ENCODE measurements around the gene FAM53B. TPM values are rescaled to one million over a fixed set of nuclear protein-coding genes. Genes with fewer than 3 reads are reported as not detected.

The FAM53B gene
- total RNA-seq, 1 experiment from 2014 or later, result 13.7 TPM

DNA sequence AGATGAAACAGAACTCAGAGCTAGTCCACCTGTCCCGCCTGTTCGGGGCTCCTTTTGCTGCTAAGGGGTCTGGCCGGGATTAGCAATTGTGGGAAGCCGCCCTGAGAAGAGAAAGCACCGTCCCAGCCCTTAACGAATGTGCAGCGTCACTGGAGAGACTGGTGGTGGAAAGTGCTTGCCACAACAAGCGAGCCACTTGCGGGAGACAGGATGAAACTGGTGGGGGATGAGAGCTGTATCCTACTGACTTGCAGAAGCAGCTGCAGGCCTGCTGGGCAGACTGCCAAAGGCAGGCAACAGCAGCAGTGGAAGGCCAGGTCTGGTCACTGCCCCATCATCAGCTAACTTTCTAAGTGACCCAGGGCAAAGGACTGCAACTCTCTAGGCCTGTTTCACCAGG is 95.4 kb downstream of the FAM53B start:
- no peak overlapping the region for H3K4me3 ChIP-seq (ENCODE audit: low read depth, low read length)
- ChIA-PET POLR2A (no interaction called here), CTCF (no interaction called here)
- H3K4me1 Mint-ChIP-seq (ENCODE audit: low read depth, unreplicated experiment), result no peaks in the 10 kb centered on the region
- DNase-seq, result no peak
- BruUV-seq (replicated peaks), result no TSS peak
- no peak overlapping the region for H3K4me3 Mint-ChIP-seq (ENCODE audit: unreplicated experiment)
- H3K27ac Mint-ChIP-seq (ENCODE audit: unreplicated experiment), result no peak overlapping the region
- no peaks in the 10 kb centered on the region for H3K27me3 Mint-ChIP-seq (ENCODE audit: insufficient read depth, unreplicated experiment)
- H3K36me3 ChIP-seq (ENCODE audit: control insufficient read depth, insufficient read depth, low read length), result no peaks in the 10 kb centered on the region
- TF ChIP-seq, protein P1, sequence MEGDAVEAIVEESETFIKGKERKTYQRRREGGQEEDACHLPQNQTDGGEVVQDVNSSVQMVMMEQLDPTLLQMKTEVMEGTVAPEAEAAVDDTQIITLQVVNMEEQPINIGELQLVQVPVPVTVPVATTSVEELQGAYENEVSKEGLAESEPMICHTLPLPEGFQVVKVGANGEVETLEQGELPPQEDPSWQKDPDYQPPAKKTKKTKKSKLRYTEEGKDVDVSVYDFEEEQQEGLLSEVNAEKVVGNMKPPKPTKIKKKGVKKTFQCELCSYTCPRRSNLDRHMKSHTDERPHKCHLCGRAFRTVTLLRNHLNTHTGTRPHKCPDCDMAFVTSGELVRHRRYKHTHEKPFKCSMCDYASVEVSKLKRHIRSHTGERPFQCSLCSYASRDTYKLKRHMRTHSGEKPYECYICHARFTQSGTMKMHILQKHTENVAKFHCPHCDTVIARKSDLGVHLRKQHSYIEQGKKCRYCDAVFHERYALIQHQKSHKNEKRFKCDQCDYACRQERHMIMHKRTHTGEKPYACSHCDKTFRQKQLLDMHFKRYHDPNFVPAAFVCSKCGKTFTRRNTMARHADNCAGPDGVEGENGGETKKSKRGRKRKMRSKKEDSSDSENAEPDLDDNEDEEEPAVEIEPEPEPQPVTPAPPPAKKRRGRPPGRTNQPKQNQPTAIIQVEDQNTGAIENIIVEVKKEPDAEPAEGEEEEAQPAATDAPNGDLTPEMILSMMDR (IDR thresholded peaks at IDR 0.05; ENCODE audit: insufficient read depth in 1 of 2, low read depth in 1 of 2, low read length in 1 of 2, severe bottlenecking in 1 of 2, unreplicated experiment in 1 of 2), result no peak
- no peaks in the 10 kb centered on the region for H3K9me3 Mint-ChIP-seq (ENCODE audit: unreplicated experiment)
- H3K27me3 ChIP-seq (replicated peaks; ENCODE audit: control insufficient read depth, insufficient read depth, low read length), result no peaks in the 10 kb centered on the region
- no peaks in the 10 kb centered on the region; the same call in 1 of the 2 replicates for H3K4me1 ChIP-seq
- intact Hi-C loops (cut with micrococcal nuclease; ENCODE audit: unreplicated experiment), result no loop called here
- no peaks in the 10 kb centered on the region for H3K9me3 ChIP-seq
- no peaks in the 10 kb centered on the region for H3K36me3 Mint-ChIP-seq (ENCODE audit: insufficient read depth, unreplicated experiment)

DNA sequence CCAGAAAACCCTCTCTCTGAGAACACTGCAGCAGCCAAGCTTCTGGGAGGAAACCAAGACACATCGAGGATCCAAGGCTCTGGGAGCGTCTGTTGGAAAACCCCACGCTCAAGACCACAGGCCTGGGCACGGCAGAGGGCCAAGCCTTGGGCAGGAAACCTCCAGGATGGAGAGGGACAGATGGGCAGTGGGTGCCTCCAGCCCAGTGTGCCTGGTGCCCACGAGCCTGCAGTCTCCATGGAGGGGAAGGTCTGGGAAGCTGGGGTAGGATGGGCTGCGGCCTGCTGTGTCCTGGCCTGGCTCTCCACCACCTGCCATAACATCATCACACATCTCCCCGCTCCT is 96.1 kb downstream of the FAM53B start:
- H3K4me1 Mint-ChIP-seq (ENCODE audit: low read depth, unreplicated experiment), result no peaks in the 10 kb centered on the region
- H3K4me3 ChIP-seq (ENCODE audit: low read depth, low read length), result no peak overlapping the region
- no peaks in the 10 kb centered on the region for H3K9me3 Mint-ChIP-seq (ENCODE audit: unreplicated experiment)
- H3K27ac Mint-ChIP-seq (ENCODE audit: unreplicated experiment), result no peak overlapping the region
- H3K36me3 Mint-ChIP-seq (ENCODE audit: insufficient read depth, unreplicated experiment), result no peaks in the 10 kb centered on the region
- no peak overlapping the region for H3K4me3 Mint-ChIP-seq (ENCODE audit: unreplicated experiment)
- DNase-seq, result no peak
- H3K4me1 ChIP-seq, result no peaks in the 10 kb centered on the region; the same call in 1 of the 2 replicates
- H3K27me3 Mint-ChIP-seq (ENCODE audit: insufficient read depth, unreplicated experiment), result no peaks in the 10 kb centered on the region
- no peaks in the 10 kb centered on the region for H3K9me3 ChIP-seq
- H3K36me3 ChIP-seq (ENCODE audit: control insufficient read depth, insufficient read depth, low read length), result no peaks in the 10 kb centered on the region
- no peaks in the 10 kb centered on the region for H3K27me3 ChIP-seq (replicated peaks; ENCODE audit: control insufficient read depth, insufficient read depth, low read length)
- ChIA-PET POLR2A (no interaction called here), CTCF (no interaction called here)
- intact Hi-C loops (cut with micrococcal nuclease; ENCODE audit: unreplicated experiment), result no loop called here
- TF ChIP-seq, protein P1 (IDR thresholded peaks at IDR 0.05; ENCODE audit: insufficient read depth in 1 of 2, low read depth in 1 of 2, low read length in 1 of 2, severe bottlenecking in 1 of 2, unreplicated experiment in 1 of 2), result no peak
- no TSS peak for BruUV-seq (replicated peaks)

DNA sequence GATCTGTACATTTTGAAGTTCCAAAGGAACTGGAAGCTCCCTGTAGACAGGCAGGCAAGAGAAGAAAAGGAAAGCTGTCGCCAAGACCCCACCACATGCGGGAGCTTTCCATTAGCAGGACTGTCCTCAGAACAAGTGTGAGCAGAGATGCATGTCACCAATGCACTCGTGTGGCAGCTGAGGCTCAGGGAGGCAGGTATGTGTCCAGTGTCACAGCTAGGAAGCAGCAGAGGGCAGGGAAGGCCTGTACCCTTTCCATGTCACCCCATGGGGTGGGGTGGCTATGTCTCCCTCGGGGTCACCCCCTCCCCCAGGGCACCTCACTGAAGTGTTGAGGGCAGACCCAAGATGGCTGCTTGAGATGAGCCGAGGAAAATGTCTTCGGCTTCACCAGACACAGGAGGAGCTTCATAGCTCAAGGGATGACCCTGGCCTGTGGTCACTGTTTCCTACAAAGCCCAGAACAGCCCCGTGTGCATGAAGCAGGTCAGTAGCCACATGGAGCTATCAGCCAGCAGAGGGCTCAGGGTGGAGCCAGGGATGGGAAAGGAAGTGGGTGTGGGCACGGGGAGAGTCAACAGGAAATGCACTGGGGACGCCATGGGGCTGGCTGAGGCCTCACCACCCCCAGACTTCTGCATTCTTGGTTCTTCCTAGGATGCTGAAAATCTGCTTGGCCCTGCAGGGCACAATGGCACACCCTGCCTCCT is 96.6 kb downstream of the FAM53B start:
- peak in 1 of 2 experiments; percentile 12 for DNase-seq
- Mint-ChIP-seq H3K27me3 (ENCODE audit: insufficient read depth, unreplicated experiment) (no peaks in the 10 kb centered on the region), H3K9me3 (ENCODE audit: unreplicated experiment) (no peaks in the 10 kb centered on the region), H3K4me1 (ENCODE audit: low read depth, unreplicated experiment) (no peaks in the 10 kb centered on the region), H3K27ac (ENCODE audit: unreplicated experiment) (no peak overlapping the region), H3K4me3 (ENCODE audit: unreplicated experiment) (no peak overlapping the region), H3K36me3 (ENCODE audit: insufficient read depth, unreplicated experiment) (no peaks in the 10 kb centered on the region)
- no TSS peak for BruUV-seq (replicated peaks)
- intact Hi-C loops (cut with micrococcal nuclease; ENCODE audit: unreplicated experiment), result no loop called here
- Histone ChIP-seq H3K27me3 (replicated peaks; ENCODE audit: control insufficient read depth, insufficient read depth, low read length) (no peaks in the 10 kb centered on the region), H3K9me3 (no peaks in the 10 kb centered on the region), H3K4me1 (no peaks in the 10 kb centered on the region; the same call in 1 of the 2 replicates), H3K36me3 (ENCODE audit: control insufficient read depth, insufficient read depth, low read length) (no peaks in the 10 kb centered on the region), H3K4me3 (ENCODE audit: low read depth, low read length) (no peak overlapping the region)
- POLR2A ChIA-PET, result no interaction called here
- CTCF ChIA-PET, result interaction anchor here (0.6 kb wide), 1 partner anchor 98 kb away, joined by 3 read pairs; no protein-coding TSS in a partner anchor
- TF ChIP-seq, protein P1 (IDR thresholded peaks at IDR 0.05; ENCODE audit: insufficient read depth in 1 of 2, low read depth in 1 of 2, low read length in 1 of 2, severe bottlenecking in 1 of 2, unreplicated experiment in 1 of 2), result peak in 1 of 2 experiments; percentile 16
